HepG2 (cell line): ENCODE measurements around the gene MUL1. TPM values are rescaled to one million over a fixed set of nuclear protein-coding genes. Genes with fewer than 3 reads are reported as not detected.

Experiments
- AGO1 ChIP-seq: fragments of 200-400 bp; formaldehyde crosslinking; IDR thresholded peaks from 2 replicates; pipeline ENCODE4 v1.6.1; 2017; ENCODE audit warnings: mild to moderate bottlenecking, low read depth, low read length, moderate library complexity; ENCODE audit not compliant: poor library complexity, severe bottlenecking
- ATF1 ChIP-seq: IDR thresholded peaks from 2 replicates; pipeline ENCODE4 v1.6.1; 2016; ENCODE audit warnings: mild to moderate bottlenecking, control low read depth
- ATF4 ChIP-seq, 2 experiments: fragments of 450-650 bp in 1 of 2; sonication (generic) in 1 of 2; formaldehyde crosslinking; IDR thresholded peaks; 2 replicates each; pipeline versions ENCODE4 v1.5.0 to v1.8.0; 2020 to 2022; ENCODE audit warnings: mild to moderate bottlenecking in 1 of 2, missing genetic modification reagents in 1 of 2
- FOXC1 ChIP-seq: sonication (generic); formaldehyde crosslinking; IDR thresholded peaks from 2 replicates; pipeline ENCODE4 v1.8.0; 2022; ENCODE audit warnings: mild to moderate bottlenecking, missing genetic modification reagents, borderline replicate concordance
- HNRNPH1 ChIP-seq: fragments of 200-400 bp; formaldehyde crosslinking; optimal IDR thresholded peaks from 2 replicates; pipeline ENCODE3; 2017; ENCODE audit warnings: mild to moderate bottlenecking, low read depth, low read length
- KDM6A ChIP-seq: IDR thresholded peaks from 2 replicates; pipeline ENCODE4 v1.6.1; 2016; ENCODE audit warnings: low read depth
- MAF1 ChIP-seq: sonication (generic); formaldehyde crosslinking; IDR thresholded peaks from 2 replicates; pipeline ENCODE4 v1.5.0; 2020; ENCODE audit warnings: missing genetic modification reagents, borderline replicate concordance
- PRDM4 ChIP-seq: sonication (generic); formaldehyde crosslinking; IDR thresholded peaks from 2 replicates; pipeline ENCODE4 v1.9.0; 2021; ENCODE audit warnings: missing genetic modification reagents, borderline replicate concordance
- PTBP1 ChIP-seq: fragments of 200-400 bp; formaldehyde crosslinking; IDR thresholded peaks from 2 replicates; pipeline ENCODE4 v1.6.1; 2018; ENCODE audit warnings: low read length, low read depth; ENCODE audit not compliant: poor library complexity, severe bottlenecking
- SP1 ChIP-seq, 2 experiments: fragments of 450-650 bp in 1 of 2; sonication (generic) in 1 of 2; formaldehyde crosslinking in 1 of 2; IDR thresholded peaks; 2 replicates each; pipeline versions ENCODE4 v1.4.0 to v1.6.1; 2016 to 2020; ENCODE audit warnings: missing genetic modification reagents in 1 of 2
- ZNF253 ChIP-seq: sonication (generic); formaldehyde crosslinking; IDR thresholded peaks from 2 replicates; pipeline ENCODE4 v1.8.0; 2022; ENCODE audit warnings: mild to moderate bottlenecking, missing genetic modification reagents, borderline replicate concordance
- ZNF260 ChIP-seq: sonication (generic); formaldehyde crosslinking; IDR thresholded peaks from 2 replicates; pipeline ENCODE4 v1.4.0; 2020; ENCODE audit warnings: missing genetic modification reagents, low read depth, mild to moderate bottlenecking, borderline replicate concordance
- ZNF383 ChIP-seq: sonication (generic); formaldehyde crosslinking; IDR thresholded peaks from 2 replicates; pipeline ENCODE4 v1.4.0; 2020; ENCODE audit warnings: missing genetic modification reagents, mild to moderate bottlenecking, borderline replicate concordance
- ZNF430 ChIP-seq: sonication (generic); formaldehyde crosslinking; IDR thresholded peaks from 2 replicates; pipeline ENCODE4 v1.9.0; 2021; ENCODE audit warnings: mild to moderate bottlenecking, missing genetic modification reagents
- ZNF460 ChIP-seq: sonication (generic); formaldehyde crosslinking; IDR thresholded peaks from 2 replicates; pipeline ENCODE4 v1.5.1; 2020; ENCODE audit warnings: missing genetic modification reagents, mild to moderate bottlenecking, borderline replicate concordance
- ZNF557 ChIP-seq: sonication (generic); formaldehyde crosslinking; IDR thresholded peaks from 2 replicates; pipeline ENCODE4 v1.4.0; 2020; ENCODE audit warnings: missing genetic modification reagents
- ZNF776 ChIP-seq: sonication (generic); formaldehyde crosslinking; IDR thresholded peaks from 2 replicates; pipeline ENCODE4 v1.4.0; 2020; ENCODE audit warnings: mild to moderate bottlenecking, missing genetic modification reagents
- ZNF781 ChIP-seq: sonication (generic); formaldehyde crosslinking; IDR thresholded peaks from 2 replicates; pipeline ENCODE4 v1.5.1; 2020; ENCODE audit warnings: borderline replicate concordance, mild to moderate bottlenecking, missing genetic modification reagents; ENCODE audit errors: not compliant biosample characterization
- ZNF792 ChIP-seq: IDR thresholded peaks from 2 replicates; pipeline ENCODE4 v1.6.1; 2016
- ZNF841 ChIP-seq: sonication (generic); formaldehyde crosslinking; IDR thresholded peaks from 2 replicates; pipeline ENCODE4 v1.8.1; 2023; ENCODE audit warnings: missing genetic modification reagents, borderline replicate concordance
- ZXDC ChIP-seq: sonication (generic); formaldehyde crosslinking; IDR thresholded peaks from 2 replicates; pipeline ENCODE4 v1.5.0; 2020; ENCODE audit warnings: mild to moderate bottlenecking, missing genetic modification reagents
- polyA plus RNA-seq, 8 experiments: library from polyadenylated mRNA; depleted of rRNA in 3 of 8; stranded (reverse) in 7 of 8; unstranded in 1 of 8; fragments of >200 nt; fragmentation: Illumina TruSeq in 4 of 8; extraction: Trizol in 4 of 8; gene quantifications; 2 replicates each; pipeline versions ENCODE4 v1.2.1 to v1.2.3, GENCODE V29; 2011 to 2016; ENCODE audit warnings: low read depth in 4 of 8, missing spikeins in 1 of 8, mixed read lengths in 1 of 8; ENCODE audit not compliant: insufficient read depth in 1 of 8
- total RNA-seq, 5 experiments: library from RNA; depleted of rRNA; stranded (reverse); fragments of >200 nt; fragmentation: Illumina TruSeq; extraction: Trizol; gene quantifications; 2 replicates each; pipeline ENCODE4 v1.2.3, GENCODE V29; 2016; ENCODE audit warnings: low read depth in 1 of 5

MUL1 gene
- total and polyA plus RNA-seq, 2 of the 13 experiments (the other 11 are each of a cell fraction or from before 2014, with no cell fraction given) = 21.5 to 26.5 TPM

- TF ChIP-seq ATF1 (CRISPR knock-in tag) (0 out of 2 replicates have a peak, but pooled peaks have one; percentile 21), ZNF841 (CRISPR knock-in tag) (no peak), SP1 (IDR thresholded peaks at IDR 0.05) (no peak), SP1 (CRISPR knock-in tag; IDR thresholded peaks at IDR 0.05) (peak; percentile 26; the same call in 1 of the 2 replicates), ZNF383 (CRISPR knock-in tag) (no peak), ZNF430 (no peak), ZNF557 (CRISPR knock-in tag) (no peak; the same call in 1 of the 2 replicates), FOXC1 (CRISPR knock-in tag) (peak; percentile 64), KDM6A (CRISPR knock-in tag) (peak; percentile 53; the same call in 1 of the 2 replicates), AGO1 (no peak), ZXDC (CRISPR knock-in tag) (no peak), ZNF781 (CRISPR knock-in tag) (no peak), ZNF792 (CRISPR knock-in tag) (0 out of 2 replicates have a peak, but pooled peaks have one; percentile 14), PTBP1 (no peak), ZNF776 (CRISPR knock-in tag) (0 out of 2 replicates have a peak, but pooled peaks have one; percentile 80), PRDM4 (CRISPR knock-in tag) (no peak), ZNF460 (CRISPR knock-in tag) (no peak), ZNF253 (CRISPR knock-in tag) (no peak), ZNF260 (CRISPR knock-in tag) (no peak), ATF4 (CRISPR knock-in tag; IDR thresholded peaks at IDR 0.05) (0 out of 4 replicates have a peak, but pooled peaks of 1 of the 2 experiments have one; percentile 32), HNRNPH1 (no peak), MAF1 (CRISPR knock-in tag) (peak; percentile 63; the same call in 1 of the 2 replicates)
These were observed 44.2 kb upstream of the MUL1 start, which contains the start of gene FAM43B (continued) for GRCh38 chr1:20551945-20552727.
